ENCODE data around the gene NTM.

- no peak for TF ChIP-seq CTCF (IDR thresholded peaks at IDR 0.05)
- no peak for TF ChIP-seq POLR2A (IDR thresholded peaks at IDR 0.05)
Observed at GRCh38 chr11:132379540-132379939, 1009.1 kb downstream of the NTM start.
